NCI-H526 treated with DMSO at 0.1 percent for 48 hours (cell line): ENCODE results near the gene FLNC.

Experiments used
- DNase-seq: peaks from one replicate; lab custom pipeline; 2025; lab: John Stamatoyannopoulos, UW

The FLNC gene

GRCh38 chr7:128893251-128894100, 63.3 kb downstream of the FLNC start:
- DNase-seq, result no peak

DNA sequence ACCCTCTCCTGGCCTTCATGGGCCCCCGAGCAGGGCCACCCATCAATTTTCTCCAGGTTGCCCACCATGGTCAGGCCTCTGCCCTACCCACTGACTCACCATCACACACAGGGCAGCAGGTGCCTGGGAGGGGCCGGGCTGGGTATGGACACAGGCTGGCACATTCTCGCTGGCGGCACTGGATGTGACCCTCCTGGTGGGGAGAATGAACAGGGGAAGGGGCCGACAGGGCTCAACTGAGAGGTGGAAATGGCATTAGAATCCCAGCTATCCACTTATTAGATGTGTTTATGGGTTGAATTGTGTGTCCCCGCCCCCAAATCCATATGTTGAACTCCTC, 63.9 kb downstream of the FLNC start:
- no peak for DNase-seq

DNA sequence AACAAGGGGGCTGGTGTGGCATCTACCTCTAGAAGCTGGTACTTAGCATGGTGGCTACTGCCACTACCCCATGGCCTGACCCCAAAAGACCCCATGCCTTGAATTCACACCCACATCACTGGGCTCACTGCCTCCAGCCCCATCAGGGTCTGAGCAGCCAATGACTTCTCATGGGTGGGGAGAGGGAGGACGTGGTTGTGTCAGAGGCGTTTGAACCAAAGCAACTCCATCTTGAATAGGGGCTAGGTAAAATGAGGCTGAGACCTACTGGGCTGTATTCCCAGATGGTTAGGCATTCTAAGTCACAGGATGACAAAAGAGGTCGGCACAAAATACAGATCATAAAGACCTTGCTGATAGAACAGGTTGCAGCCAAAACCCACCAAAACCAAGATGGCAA, 65.1 kb downstream of the FLNC start:
- DNase-seq, result no peak

DNA sequence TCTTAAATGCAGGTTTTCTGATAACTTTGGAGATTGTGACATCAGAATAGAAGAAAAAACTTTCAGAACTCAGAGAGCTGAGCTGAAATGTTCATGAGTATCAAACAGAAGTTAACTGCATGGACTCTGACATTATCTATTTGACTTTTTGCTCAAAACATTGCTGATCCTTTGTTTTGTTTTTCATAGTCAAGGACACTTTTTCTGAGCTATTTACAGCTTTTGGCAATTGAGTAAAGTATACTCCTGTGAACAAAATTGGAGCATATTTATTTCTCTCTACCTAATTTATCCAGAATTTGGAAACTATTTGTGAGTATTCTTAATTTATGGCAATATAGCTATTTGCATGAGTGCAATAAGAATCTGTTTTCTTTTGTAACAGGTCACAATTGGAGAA, 69.2 kb downstream of the FLNC start:
- DNase-seq, result no peak

DNA sequence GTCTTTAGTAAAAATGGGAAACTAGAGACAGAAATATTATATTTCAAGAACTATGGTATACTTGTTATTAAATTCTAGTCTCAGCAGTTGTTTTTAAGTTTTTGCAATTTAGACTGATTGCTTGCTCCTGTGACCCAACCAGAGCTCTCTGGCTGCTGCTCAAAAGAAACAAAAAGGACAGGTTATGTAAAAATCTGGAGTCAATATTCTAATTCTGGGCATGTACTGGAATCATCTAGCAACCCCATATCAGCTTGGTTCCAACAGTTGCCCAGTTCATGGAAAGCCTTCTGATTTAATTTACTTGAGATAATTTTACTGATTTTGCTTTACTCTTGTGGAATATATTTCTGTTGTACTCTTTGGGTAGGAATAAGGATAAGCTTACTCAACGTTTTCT, 70.0 kb downstream of the FLNC start:
- no peak for DNase-seq

DNA sequence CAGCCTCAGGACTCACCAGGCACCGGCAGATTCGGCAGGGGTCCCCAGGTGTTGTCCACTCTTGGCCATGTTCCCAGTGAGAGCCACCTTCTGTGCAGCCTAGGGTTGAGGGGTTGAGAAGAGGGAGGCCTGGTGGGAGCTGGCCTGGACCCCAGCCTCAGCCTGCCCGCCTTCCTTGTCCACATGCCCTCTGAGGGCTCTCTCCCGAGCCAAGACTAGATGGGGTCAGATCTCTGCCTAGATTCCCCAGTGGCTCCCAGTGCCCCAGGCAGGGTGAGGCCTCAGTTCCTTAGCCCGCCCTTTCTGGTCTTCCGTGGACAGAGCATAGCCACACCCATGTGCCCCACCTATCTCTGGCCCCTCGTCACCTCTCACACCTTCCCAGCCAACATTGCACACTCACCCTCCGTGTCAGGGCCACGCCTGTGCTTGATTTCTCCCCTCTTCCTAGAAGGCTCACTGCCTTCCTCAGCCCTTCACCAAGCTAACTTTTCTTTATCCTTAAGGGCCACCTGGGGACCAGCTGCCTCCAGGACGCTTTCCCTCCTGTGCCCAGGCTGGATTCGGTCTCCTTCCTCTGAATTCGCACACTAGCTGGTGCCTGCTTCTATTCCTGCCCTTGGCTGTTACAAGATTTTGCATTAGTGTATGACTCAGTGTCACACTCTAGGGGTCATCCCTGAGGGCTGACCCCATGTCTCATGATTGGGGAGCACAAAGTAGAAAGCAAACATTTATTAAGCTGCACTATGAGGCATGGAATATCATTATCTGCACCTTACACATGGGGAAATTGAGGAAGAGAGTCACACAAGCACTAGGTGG, 72.8 kb downstream of the FLNC start:
- DNase-seq, result no peak

- DNase-seq, result no peak
Measured at GRCh38 chr7:128903621-128904361, 73.6 kb downstream of the FLNC start.

- DNase-seq, result peak; percentile 36
Measured at GRCh38 chr7:128904381-128905197, 74.4 kb downstream of the FLNC start.

DNA sequence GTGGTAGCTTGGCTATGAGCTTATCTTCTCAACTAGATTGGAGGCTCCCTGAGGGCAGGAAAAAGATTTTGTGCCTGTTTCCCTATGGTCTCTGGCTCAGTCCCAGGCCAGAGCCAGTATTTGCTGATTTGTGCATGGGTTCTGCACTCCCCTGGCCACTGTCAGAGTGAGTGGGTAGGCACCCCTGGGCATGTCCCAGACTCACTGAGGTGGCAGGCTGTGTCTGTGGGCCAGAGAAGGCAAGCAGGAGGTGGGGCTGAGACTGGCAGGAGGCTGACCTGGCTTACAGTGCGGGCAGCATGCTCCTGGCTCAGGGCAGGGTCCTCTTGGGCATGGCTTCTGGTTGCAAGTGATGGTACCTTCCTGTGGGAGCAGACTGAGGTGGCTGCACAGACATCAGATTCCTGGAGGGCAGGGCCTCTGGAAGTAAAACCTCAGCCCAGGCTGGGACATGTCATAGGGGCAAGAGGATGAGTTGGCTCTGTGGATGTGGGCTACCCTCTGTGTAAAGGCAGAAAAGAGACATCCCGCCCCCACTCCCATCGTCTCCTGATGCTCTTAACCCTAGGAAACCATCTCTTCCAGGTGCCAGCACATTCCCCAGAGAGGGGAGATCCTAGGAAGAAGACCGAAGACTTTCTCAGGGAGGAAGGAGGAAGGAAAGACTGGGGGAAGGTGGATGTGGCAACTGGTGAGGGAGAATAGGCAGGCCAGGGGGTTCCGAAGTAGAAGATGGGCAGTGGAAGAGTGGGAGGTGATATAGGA, 76.0 kb downstream of the FLNC start:
- no peak for DNase-seq

- DNase-seq, result no peak
Measured at GRCh38 chr7:128906766-128907559, 76.8 kb downstream of the FLNC start.
